ENCODE results near the gene PTMS.
A peak's percentile ranks its signal among the peaks of the same experiment; 100 is the strongest.

The PTMS gene

DNA sequence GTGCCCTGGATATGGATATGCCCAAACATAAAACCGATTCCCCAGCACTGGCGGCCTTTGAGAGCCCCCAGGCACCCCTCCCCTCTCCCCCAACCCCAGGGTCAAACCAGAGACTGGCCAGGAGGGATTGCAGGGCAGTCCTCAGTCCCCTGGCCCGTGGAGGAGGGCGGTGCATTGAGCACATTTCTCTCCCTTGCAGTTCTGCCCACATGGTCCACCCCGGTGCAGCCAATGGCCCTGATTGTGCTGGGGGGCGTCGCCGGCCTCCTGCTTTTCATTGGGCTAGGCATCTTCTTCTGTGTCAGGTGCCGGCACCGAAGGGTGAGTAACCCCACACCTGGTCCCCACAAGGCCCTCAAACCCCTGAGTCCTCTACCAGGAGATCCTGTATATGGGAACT, 52.1 kb downstream of the PTMS start:
- H2BK12ac ChIP-seq (ENCODE audit: low read length in 2 of 2): no peak overlapping the region
- 69% methylated on average over 10 of the region's 10 CpGs for WGBS

DNA sequence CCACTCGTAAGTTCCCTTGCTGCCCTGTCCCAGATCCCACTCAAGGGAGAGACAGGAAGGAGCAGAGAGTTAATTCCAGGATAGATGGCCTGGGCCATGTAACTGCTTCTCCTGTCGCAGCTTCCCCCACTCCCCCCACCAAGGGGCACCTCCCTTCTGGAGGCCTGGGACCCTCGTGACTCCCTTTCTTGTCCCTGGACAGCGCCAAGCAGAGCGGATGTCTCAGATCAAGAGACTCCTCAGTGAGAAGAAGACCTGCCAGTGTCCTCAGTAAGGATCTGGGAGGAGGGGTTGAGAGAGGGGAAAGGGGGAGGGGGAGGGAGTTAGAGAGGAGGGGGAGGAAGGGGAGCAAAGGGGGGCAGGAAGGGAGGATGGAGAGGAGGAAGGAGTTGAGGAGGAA, 52.5 kb downstream of the PTMS start:
- Histone ChIP-seq H3K79me1 (replicated peaks; ENCODE audit: low read length, poor library complexity, severe bottlenecking) (no peaks in the 10 kb centered on the region), H3K4ac (ENCODE audit: low read depth in 1 of 2, low read length in 2 of 2) (no peak overlapping the region), H2AK5ac (ENCODE audit: low read length, severe bottlenecking) (no peak overlapping the region), H3K4me3 (ENCODE audit: insufficient read depth in 1 of 2, low read depth in 1 of 2, low read length in 2 of 2) (no peak overlapping the region), H2BK5ac (ENCODE audit: low read depth, low read length, poor library complexity, severe bottlenecking) (no peak overlapping the region), H3K9me3 (ENCODE audit: control insufficient read depth, low read length) (no peaks in the 10 kb centered on the region), H3K14ac (ENCODE audit: low read length in 2 of 2) (no peak overlapping the region), H3K27me3 (ENCODE audit: control insufficient read depth in 1 of 2, insufficient read depth in 1 of 2, low read length in 2 of 2) (peaks cover 48 to 81% of the 10 kb centered on the region in 2 experiments), H3K27ac (ENCODE audit: low read length, poor library complexity, severe bottlenecking) (no peak overlapping the region), H3K4me1 (ENCODE audit: control insufficient read depth, insufficient read depth, low read depth, low read length) (peaks cover 34% of the 10 kb centered on the region), H4K91ac (ENCODE audit: low read length) (no peak overlapping the region), H2BK120ac (ENCODE audit: low read depth, low read length) (no peak overlapping the region), H2BK12ac (ENCODE audit: low read length in 2 of 2) (no peak overlapping the region), H3K4me2 (ENCODE audit: low read length, poor library complexity, severe bottlenecking) (no peak overlapping the region), H3K23ac (ENCODE audit: low read length in 2 of 2) (no peak overlapping the region), H3K9ac (ENCODE audit: low read length) (no peak overlapping the region), H3K36me3 (ENCODE audit: control insufficient read depth in 1 of 2, insufficient read depth in 2 of 2, low read depth in 1 of 2, low read length in 2 of 2) (no peaks in the 10 kb centered on the region), H2BK15ac (ENCODE audit: low read depth, poor library complexity, severe bottlenecking) (no peak overlapping the region), H3K18ac (ENCODE audit: low read depth in 1 of 2, low read length in 2 of 2) (no peak overlapping the region), H4K8ac (ENCODE audit: low read length) (no peak overlapping the region), H2AFZ (ENCODE audit: low read depth, low read length) (no peak overlapping the region)
- no peak for DNase-seq
- WGBS: 87% methylated on average over 4 of the region's 5 CpGs

More for the DNA sequence above, 52.1 kb downstream of the PTMS start:
- Histone ChIP-seq H3K27me3 (ENCODE audit: control insufficient read depth in 1 of 2, insufficient read depth in 1 of 2, low read length in 2 of 2) (peaks cover 44 to 80% of the 10 kb centered on the region in 2 experiments), H2AK5ac (ENCODE audit: low read length, severe bottlenecking) (no peak overlapping the region), H4K8ac (ENCODE audit: low read length) (no peak overlapping the region), H3K4me2 (ENCODE audit: low read length, poor library complexity, severe bottlenecking) (no peak overlapping the region), H3K4ac (ENCODE audit: low read depth in 1 of 2, low read length in 2 of 2) (no peak overlapping the region), H4K91ac (ENCODE audit: low read length) (no peak overlapping the region), H3K18ac (ENCODE audit: low read depth in 1 of 2, low read length in 2 of 2) (no peak overlapping the region), H3K4me1 (ENCODE audit: control insufficient read depth, insufficient read depth, low read depth, low read length) (peaks cover 30% of the 10 kb centered on the region), H2BK15ac (ENCODE audit: low read depth, poor library complexity, severe bottlenecking) (no peak overlapping the region), H3K14ac (ENCODE audit: low read length in 2 of 2) (no peak overlapping the region), H3K23ac (ENCODE audit: low read length in 2 of 2) (no peak overlapping the region), H2BK5ac (ENCODE audit: low read depth, low read length, poor library complexity, severe bottlenecking) (no peak overlapping the region), H3K9me3 (ENCODE audit: control insufficient read depth, low read length) (no peaks in the 10 kb centered on the region), H3K9ac (ENCODE audit: low read length) (no peak overlapping the region), H2AFZ (ENCODE audit: low read depth, low read length) (no peak overlapping the region), H2BK120ac (ENCODE audit: low read depth, low read length) (no peak overlapping the region), H3K27ac (ENCODE audit: low read length, poor library complexity, severe bottlenecking) (no peak overlapping the region), H3K36me3 (ENCODE audit: control insufficient read depth in 1 of 2, insufficient read depth in 2 of 2, low read depth in 1 of 2, low read length in 2 of 2) (no peaks in the 10 kb centered on the region), H3K4me3 (ENCODE audit: insufficient read depth in 1 of 2, low read depth in 1 of 2, low read length in 2 of 2) (no peak overlapping the region), H3K79me1 (replicated peaks; ENCODE audit: low read length, poor library complexity, severe bottlenecking) (no peaks in the 10 kb centered on the region)
- no peak for DNase-seq

DNA sequence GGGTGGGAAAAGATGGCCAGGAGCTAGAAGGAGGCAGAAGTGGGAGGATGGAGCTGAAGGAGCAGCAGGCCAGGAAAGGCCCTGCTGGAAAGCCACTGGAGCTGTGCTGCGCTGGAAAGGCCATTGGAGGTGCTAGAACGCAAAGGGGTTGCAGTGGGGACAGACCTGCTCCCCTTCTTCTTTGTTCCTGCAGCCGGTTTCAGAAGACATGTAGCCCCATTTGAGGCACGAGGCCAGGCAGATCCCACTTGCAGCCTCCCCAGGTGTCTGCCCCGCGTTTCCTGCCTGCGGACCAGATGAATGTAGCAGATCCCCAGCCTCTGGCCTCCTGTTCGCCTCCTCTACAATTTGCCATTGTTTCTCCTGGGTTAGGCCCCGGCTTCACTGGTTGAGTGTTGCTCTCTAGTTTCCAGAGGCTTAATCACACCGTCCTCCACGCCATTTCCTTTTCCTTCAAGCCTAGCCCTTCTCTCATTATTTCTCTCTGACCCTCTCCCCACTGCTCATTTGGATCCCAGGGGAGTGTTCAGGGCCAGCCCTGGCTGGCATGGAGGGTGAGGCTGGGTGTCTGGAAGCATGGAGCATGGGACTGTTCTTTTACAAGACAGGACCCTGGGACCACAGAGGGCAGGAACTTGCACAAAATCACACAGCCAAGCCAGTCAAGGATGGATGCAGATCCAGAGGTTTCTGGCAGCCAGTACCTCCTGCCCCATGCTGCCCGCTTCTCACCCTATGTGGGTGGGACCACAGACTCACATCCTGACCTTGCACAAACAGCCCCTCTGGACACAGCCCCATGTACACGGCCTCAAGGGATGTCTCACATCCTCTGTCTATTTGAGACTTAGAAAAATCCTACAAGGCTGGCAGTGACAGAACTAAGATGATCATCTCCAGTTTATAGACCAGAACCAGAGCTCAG, 53.2 kb downstream of the PTMS start:
- H3K9me3 ChIP-seq (ENCODE audit: control insufficient read depth, low read length): no peaks in the 10 kb centered on the region
- H3K23ac ChIP-seq (ENCODE audit: low read length in 2 of 2): no peak overlapping the region
- WGBS: 76% methylated on average over 13 of the region's 13 CpGs

DNA sequence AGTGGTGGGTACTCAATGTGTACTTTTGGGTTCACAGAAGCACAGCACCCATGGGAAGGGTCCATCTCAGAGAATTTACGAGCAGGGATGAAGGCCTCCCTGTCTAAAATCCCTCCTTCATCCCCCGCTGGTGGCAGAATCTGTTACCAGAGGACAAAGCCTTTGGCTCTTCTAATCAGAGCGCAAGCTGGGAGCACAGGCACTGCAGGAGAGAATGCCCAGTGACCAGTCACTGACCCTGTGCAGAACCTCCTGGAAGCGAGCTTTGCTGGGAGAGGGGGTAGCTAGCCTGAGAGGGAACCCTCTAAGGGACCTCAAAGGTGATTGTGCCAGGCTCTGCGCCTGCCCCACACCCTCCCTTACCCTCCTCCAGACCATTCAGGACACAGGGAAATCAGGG, 54.0 kb downstream of the PTMS start:
- no peak overlapping the region for H2BK5ac ChIP-seq (ENCODE audit: low read depth, low read length, poor library complexity, severe bottlenecking)
- peak overlapping the region; percentile 2 for H4K91ac ChIP-seq (ENCODE audit: low read length)
- H3K27ac ChIP-seq (ENCODE audit: low read length, poor library complexity, severe bottlenecking): no peak overlapping the region
- H3K27me3 ChIP-seq (ENCODE audit: control insufficient read depth in 1 of 2, insufficient read depth in 1 of 2, low read length in 2 of 2): peaks cover 33 to 66% of the 10 kb centered on the region in 2 experiments
- no peak overlapping the region for H3K9ac ChIP-seq (ENCODE audit: low read length)
- no peaks in the 10 kb centered on the region for H3K79me1 ChIP-seq (replicated peaks; ENCODE audit: low read length, poor library complexity, severe bottlenecking)
- H3K36me3 ChIP-seq (ENCODE audit: control insufficient read depth in 1 of 2, insufficient read depth in 2 of 2, low read depth in 1 of 2, low read length in 2 of 2): no peaks in the 10 kb centered on the region
- peak overlapping the region in 1 of 2 experiments; percentile 2 for H3K4ac ChIP-seq (ENCODE audit: low read depth in 1 of 2, low read length in 2 of 2)
- peak overlapping the region; percentile 35 for H4K8ac ChIP-seq (ENCODE audit: low read length)
- DNase-seq: no peak
- H3K23ac ChIP-seq (ENCODE audit: low read length in 2 of 2): no peak overlapping the region
- no peak overlapping the region for H2AK5ac ChIP-seq (ENCODE audit: low read length, severe bottlenecking)
- H2AFZ ChIP-seq (ENCODE audit: low read depth, low read length): no peak overlapping the region
- no peaks in the 10 kb centered on the region for H3K9me3 ChIP-seq (ENCODE audit: control insufficient read depth, low read length)
- no peak overlapping the region for H3K14ac ChIP-seq (ENCODE audit: low read length in 2 of 2)
- WGBS: 61% methylated on average over 5 of the region's 5 CpGs
- no peak overlapping the region for H3K18ac ChIP-seq (ENCODE audit: low read depth in 1 of 2, low read length in 2 of 2)
- no peak overlapping the region for H3K4me3 ChIP-seq (ENCODE audit: insufficient read depth in 1 of 2, low read depth in 1 of 2, low read length in 2 of 2)
- no peak overlapping the region for H3K4me2 ChIP-seq (ENCODE audit: low read length, poor library complexity, severe bottlenecking)
- no peak overlapping the region for H2BK120ac ChIP-seq (ENCODE audit: low read depth, low read length)
- peaks cover 40% of the 10 kb centered on the region for H3K4me1 ChIP-seq (ENCODE audit: control insufficient read depth, insufficient read depth, low read depth, low read length)
- H2BK12ac ChIP-seq (ENCODE audit: low read length in 2 of 2): no peak overlapping the region
- H2BK15ac ChIP-seq (ENCODE audit: low read depth, poor library complexity, severe bottlenecking): no peak overlapping the region

More for the DNA sequence above, 53.2 kb downstream of the PTMS start:
- Histone ChIP-seq H4K8ac (ENCODE audit: low read length) (peak overlapping the region; percentile 61), H3K27ac (ENCODE audit: low read length, poor library complexity, severe bottlenecking) (no peak overlapping the region), H2AFZ (ENCODE audit: low read depth, low read length) (no peak overlapping the region), H4K91ac (ENCODE audit: low read length) (no peak overlapping the region), H2BK12ac (ENCODE audit: low read length in 2 of 2) (peak overlapping the region in 1 of 2 experiments; percentile 22), H3K4me2 (ENCODE audit: low read length, poor library complexity, severe bottlenecking) (no peak overlapping the region), H3K36me3 (ENCODE audit: control insufficient read depth in 1 of 2, insufficient read depth in 2 of 2, low read depth in 1 of 2, low read length in 2 of 2) (no peaks in the 10 kb centered on the region), H2AK5ac (ENCODE audit: low read length, severe bottlenecking) (no peak overlapping the region), H3K9ac (ENCODE audit: low read length) (no peak overlapping the region), H2BK120ac (ENCODE audit: low read depth, low read length) (peak overlapping the region; percentile 27), H3K18ac (ENCODE audit: low read depth in 1 of 2, low read length in 2 of 2) (peak overlapping the region in 1 of 2 experiments; percentile 5), H3K27me3 (ENCODE audit: control insufficient read depth in 1 of 2, insufficient read depth in 1 of 2, low read length in 2 of 2) (peaks cover 41 to 74% of the 10 kb centered on the region in 2 experiments), H3K4me1 (ENCODE audit: control insufficient read depth, insufficient read depth, low read depth, low read length) (peaks cover 36% of the 10 kb centered on the region), H3K79me1 (replicated peaks; ENCODE audit: low read length, poor library complexity, severe bottlenecking) (no peaks in the 10 kb centered on the region), H3K4ac (ENCODE audit: low read depth in 1 of 2, low read length in 2 of 2) (no peak overlapping the region), H2BK5ac (ENCODE audit: low read depth, low read length, poor library complexity, severe bottlenecking) (no peak overlapping the region), H2BK15ac (ENCODE audit: low read depth, poor library complexity, severe bottlenecking) (no peak overlapping the region), H3K4me3 (ENCODE audit: insufficient read depth in 1 of 2, low read depth in 1 of 2, low read length in 2 of 2) (no peak overlapping the region), H3K14ac (ENCODE audit: low read length in 2 of 2) (no peak overlapping the region)
- DNase-seq: no peak

All from mesenchymal stem cell (in vitro differentiated cells and primary cell).